ENCODE data around the gene NOS1AP. TPM values are rescaled to one million over a fixed set of nuclear protein-coding genes. Genes with fewer than 3 reads are reported as not detected.

The NOS1AP gene
- total RNA-seq, 4 donors from 2014 or later = 1.9 to 5.4 (median 3.1) TPM

DNA sequence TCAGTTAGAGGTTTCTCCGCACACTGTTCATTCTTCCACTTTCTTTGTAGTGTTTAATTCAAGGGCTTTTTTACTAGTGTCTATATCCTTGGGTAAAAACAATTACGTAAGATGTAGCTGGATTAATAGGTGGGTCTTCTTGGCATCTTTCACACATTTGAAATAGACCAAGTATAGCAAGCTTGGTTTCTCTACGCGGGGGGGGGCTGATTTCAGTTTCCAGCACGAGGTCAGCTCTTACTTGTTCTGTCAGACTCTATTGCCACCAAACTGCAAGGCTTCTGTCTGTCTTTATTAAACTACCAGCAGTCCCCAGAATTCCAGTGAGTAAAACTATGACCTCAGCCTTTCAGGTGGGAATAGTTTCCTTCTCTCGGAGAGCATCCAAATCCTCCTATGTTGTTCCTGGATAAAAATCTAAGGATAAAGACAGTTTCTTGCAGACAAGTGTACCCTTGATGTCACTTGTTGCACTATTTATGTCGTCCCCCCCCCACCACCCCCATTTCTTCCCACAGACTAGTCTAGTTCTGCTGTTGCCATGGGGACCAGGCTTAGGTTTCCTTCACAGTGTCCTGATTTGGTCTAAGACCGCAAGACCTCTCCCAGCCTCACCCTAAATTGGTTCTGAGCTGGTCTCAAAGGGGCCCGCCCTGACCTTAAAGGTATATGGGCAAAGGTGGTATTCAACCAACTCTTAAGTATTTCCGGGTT is 290.2 kb downstream of the NOS1AP start:
- no peak for ATAC-seq (ENCODE audit: low FRiP score)
- no peak for DNase-seq (ENCODE audit: low spot score)
- TF ChIP-seq, protein P1, sequence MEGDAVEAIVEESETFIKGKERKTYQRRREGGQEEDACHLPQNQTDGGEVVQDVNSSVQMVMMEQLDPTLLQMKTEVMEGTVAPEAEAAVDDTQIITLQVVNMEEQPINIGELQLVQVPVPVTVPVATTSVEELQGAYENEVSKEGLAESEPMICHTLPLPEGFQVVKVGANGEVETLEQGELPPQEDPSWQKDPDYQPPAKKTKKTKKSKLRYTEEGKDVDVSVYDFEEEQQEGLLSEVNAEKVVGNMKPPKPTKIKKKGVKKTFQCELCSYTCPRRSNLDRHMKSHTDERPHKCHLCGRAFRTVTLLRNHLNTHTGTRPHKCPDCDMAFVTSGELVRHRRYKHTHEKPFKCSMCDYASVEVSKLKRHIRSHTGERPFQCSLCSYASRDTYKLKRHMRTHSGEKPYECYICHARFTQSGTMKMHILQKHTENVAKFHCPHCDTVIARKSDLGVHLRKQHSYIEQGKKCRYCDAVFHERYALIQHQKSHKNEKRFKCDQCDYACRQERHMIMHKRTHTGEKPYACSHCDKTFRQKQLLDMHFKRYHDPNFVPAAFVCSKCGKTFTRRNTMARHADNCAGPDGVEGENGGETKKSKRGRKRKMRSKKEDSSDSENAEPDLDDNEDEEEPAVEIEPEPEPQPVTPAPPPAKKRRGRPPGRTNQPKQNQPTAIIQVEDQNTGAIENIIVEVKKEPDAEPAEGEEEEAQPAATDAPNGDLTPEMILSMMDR (IDR thresholded peaks at IDR 0.05) = no peak

GRCh38 chr1:162360237-162360873 is 290.9 kb downstream of the NOS1AP start:
- TF ChIP-seq, protein P1 (IDR thresholded peaks at IDR 0.05) = no peak
- ATAC-seq (ENCODE audit: low FRiP score) = no peak
- DNase-seq (ENCODE audit: low spot score) = no peak

DNA sequence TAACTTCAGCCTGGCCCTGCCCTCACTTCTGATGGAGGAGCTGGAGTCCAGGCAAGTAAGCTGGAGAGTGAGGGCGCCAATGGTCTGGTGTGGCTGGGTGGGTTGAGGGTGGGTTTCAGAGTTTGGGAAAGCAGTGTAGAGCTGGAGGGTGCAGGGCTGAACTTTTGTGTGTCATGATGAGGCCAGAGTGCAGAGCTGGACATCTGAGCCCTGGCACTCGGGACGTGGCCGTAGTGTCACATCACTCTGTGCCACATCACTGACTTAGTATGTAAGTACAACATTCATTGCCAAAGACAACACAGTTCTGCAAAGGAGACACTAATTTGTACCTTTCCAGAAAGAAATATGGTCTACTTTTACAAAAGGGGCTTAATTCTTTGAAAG is 291.4 kb downstream of the NOS1AP start:
- ATAC-seq (ENCODE audit: low FRiP score) (no peak), DNase-seq (ENCODE audit: low spot score) (no peak)
- TF ChIP-seq, protein P1 (IDR thresholded peaks at IDR 0.05) = no peak

DNA sequence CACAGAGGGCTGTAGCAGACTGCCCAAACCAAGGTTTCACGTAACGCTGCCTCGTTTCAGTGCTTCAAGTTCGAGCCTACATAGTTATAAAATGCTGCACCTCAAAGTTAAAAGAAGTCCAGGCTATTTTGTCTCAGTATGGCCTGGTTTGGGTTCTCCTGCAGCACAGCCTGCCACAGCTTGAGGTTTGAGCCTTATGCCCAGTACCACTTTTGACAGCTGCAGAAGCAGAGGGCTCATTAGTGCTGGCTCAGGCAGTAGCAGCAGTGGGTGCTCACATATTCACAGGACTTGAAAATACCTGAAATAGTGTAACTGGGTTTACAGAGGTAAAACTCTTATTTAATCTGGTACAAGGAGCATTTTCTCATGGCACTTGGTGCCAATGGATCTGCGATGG is 291.9 kb downstream of the NOS1AP start:
- no peak for ATAC-seq (ENCODE audit: low FRiP score)
- TF ChIP-seq, protein P1 (IDR thresholded peaks at IDR 0.05) = no peak
- DNase-seq (ENCODE audit: low spot score) = no peak

- TF ChIP-seq, protein P1 (IDR thresholded peaks at IDR 0.05) = no peak
- ATAC-seq (ENCODE audit: low FRiP score) = no peak
- no peak for DNase-seq (ENCODE audit: low spot score)
Observed at GRCh38 chr1:162363823-162364222, 294.3 kb downstream of the NOS1AP start.

DNA sequence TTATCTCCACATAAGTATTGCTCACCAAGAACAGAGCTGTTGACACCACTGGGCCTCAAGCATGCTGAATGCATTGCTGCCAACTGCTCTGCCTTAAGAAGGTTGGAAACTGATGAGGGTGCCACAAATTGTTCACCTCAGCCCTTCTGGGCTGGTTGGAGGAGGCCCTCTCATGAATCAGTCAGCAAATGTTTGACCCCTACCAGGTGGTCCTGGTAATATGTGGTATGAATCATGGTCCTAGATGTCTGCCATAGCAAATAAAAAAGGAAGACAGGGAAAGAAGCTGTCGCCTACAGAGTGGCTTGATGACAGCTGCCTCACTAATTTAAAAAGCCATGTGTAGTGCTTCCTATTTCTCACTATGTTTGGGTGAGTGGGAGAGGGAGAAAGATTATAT is 295.0 kb downstream of the NOS1AP start:
- ATAC-seq (ENCODE audit: low FRiP score) (no peak), DNase-seq (ENCODE audit: low spot score) (no peak)
- TF ChIP-seq, protein P1 (IDR thresholded peaks at IDR 0.05) = no peak
